Inflammatory macrophage treated with lipopolysaccharide for 1 hour (primary cell): ENCODE results near the gene ASB16.
A peak's percentile ranks its signal among the peaks of the same experiment; 100 is the strongest.

ENCODE experiments used
- DNase-seq, 2 donors: peaks; one replicate each; pipeline ENCODE4 v3.0.0-alpha.2; 2020 to 2022

The ASB16 gene

DNA sequence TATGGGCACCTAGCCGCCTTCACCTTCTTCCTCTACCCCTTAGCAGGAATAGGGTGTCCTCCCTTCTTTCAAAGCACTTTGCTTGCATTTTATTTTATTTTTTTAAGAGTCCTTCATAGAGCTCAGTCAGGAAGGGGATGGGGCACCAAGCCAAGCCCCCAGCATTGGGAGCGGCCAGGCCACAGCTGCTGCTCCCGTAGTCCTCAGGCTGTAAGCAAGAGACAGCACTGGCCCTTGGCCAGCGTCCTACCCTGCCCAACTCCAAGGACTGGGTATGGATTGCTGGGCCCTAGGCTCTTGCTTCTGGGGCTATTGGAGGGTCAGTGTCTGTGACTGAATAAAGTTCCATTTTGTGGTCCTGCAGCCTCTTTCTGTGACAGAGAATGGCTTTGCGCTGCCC, 20.9 kb downstream of the ASB16 start:
- DNase-seq, result no peak

DNA sequence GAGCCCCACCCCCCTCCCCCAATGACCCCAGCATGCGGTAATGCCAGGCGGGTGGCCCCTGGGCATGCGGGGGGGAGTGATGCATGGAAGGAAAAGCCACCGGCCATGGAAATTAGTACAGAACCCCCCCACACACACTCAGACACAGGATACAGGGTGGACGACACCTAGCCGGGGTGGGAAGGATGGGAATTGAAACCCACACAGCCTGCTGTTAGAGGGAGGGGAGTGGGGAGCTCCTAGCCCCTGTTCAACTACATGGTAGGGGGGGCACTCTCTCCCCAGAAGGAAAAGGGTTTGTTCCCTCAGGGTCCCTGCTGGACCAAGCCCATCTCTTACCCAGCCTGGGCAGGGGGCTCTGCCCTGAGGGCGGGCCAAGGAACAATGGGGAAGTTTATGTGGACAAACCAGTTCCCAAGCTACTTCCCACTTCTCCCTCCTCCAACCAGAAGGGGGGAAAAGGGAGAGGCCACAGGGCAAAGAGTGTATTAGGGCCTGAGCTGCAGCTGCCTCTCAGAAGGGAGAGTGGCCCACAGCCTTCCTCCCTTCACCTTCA, 21.5 kb downstream of the ASB16 start:
- peak; percentile 21 to 28 for DNase-seq

DNA sequence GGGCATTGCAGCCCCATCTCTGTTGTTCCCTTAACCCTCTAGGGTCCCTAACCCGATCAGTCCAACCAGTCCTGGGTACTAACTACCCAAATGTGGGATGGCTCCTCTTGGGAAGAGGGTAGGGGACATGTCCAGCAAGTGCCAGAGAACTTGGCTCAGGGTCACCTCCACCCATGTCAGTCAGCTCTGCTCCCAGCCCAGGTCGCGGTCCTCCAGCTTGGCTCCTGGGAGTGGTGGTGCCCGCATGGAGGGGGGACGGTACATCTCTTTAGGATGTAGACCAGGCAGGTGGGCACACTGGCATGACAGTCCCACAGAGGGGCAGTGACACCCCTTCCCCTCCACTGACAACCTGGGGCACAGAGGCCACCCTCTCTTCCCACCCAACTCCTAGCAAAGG, 22.2 kb downstream of the ASB16 start:
- DNase-seq, result no peak

DNA sequence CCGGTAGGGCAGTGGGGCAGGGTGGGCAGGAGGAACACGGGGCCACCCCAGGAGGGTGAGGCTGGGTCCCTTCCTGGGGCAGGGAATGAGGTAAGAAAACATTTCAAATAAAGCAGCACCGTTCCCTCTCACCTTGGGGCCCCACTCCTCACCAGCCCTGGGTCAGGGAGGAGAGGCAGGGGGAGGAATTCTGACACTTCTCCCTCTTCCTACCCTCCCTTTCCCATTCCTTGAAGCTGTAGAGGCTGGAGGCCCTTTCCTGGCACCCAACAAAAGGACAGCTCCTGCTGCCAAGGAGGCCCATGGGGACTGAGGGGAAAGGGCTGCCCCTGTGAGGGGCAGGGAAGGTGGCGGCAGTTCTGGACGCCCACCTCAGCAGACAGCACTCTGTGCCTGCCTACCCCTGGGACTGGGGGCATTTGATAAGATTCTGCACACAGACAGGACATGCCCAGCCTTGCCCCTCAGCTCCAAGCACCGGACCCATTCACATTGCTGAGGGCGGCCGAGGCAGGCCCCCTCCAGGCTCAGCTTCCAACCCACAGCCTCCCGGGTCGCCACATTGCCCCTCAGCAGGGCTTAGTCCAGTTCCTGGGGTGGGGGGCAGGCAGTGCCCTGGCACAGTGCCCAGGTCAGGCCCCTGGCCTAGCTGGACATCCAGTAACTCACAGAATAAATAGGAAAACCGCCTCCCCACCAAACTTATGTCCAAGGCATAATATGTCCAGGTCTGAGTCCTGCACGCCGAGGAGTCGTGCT, 23.0 kb downstream of the ASB16 start:
- no peak for DNase-seq

DNA sequence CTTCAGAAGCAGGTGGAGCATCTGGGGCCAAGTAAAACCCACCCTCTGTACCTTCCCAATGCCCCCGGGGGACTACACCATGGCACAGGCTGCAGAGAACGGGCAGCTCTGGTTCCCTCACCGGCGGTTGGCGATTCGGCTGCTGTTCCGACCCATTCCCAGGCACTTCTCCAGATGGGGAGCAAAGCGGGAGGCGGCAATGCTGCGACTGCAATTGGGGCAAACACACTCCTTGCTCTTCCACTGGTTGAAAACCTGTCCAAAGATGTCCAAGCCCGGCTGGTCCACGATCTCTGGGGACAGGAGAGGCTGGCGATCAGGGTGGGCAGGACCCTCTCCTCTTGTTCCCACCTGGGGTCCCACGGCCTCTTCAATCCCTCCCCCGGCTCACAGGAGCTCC, 26.6 kb downstream of the ASB16 start:
- no peak for DNase-seq

DNA sequence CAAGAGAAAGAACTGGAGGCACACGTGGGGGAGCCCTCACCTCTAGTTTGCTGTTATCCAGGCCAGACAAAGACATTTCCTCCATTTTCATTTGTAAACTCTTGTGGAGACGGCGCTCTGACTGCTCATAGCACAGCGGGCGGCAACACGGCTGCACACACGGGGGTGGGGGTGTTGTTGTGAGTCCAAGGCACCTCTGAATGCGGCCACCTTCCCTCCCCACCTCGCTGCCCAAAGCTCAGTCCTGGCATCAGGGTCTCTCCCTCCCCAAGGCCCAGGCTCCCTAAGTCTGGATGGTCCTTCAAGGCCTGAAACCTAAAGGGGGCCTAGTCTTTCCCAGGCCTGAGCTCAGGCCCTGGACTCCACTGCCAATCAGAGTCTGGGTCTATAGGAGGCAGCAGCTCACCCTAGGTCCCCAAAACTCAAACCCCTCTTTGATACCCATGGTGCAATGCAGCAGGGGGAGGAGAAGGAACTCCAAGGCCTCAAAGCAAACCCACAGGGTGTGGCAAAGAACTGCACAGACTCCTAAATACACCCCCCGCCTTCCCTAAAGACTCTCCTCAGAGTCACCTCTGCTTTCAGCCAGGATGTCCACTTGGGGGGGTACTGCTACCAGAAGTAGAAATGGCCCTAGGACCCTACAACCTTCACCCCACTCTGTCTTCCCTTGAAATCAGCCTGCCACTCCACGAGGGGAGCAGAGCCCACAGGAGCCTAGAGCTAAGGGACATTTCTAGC, 27.6 kb downstream of the ASB16 start:
- DNase-seq, result peak; percentile 54 to 63

DNA sequence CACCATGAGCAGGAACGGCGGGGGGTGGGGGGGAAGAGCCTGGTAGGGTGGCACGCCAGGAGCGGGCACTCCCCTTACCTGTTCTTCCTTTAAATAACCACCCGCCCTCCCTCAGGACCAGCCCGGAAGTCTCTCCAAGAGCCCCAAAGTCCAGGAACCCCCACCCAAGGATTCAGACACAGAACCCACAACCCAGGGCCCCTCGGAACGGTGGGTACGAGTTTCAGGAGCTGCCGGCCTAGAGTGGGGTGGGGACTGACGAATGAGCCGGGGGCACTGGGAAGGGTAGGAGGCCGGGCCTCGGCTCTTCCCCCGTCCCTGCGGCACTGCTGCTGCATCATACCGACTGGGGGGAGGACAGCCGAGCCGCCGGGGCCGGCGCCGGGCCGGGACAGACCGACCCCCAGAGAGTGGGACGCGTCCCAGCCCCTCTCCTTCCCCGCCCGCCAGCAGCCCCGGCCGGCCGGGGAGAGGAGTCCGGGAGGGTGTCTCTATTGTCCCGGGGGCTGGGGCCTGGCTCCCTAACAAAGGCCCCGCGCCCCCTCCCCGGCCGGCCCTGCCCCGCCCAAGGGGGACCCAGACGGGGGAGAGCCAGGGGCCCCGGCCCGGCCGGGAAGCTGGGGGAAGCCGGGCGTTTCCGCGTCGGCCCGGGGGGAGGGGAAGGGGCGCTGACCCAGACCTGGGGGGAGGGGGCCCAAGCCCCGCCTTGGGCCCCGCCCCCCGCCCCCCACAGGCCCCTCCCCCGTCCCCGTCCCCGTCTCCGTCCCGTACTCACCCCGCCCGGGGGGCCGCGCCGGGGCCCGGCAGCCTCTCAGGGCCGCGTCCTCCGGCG, 28.4 kb downstream of the ASB16 start:
- peak in 1 of 2 donors; percentile 27 for DNase-seq

DNA sequence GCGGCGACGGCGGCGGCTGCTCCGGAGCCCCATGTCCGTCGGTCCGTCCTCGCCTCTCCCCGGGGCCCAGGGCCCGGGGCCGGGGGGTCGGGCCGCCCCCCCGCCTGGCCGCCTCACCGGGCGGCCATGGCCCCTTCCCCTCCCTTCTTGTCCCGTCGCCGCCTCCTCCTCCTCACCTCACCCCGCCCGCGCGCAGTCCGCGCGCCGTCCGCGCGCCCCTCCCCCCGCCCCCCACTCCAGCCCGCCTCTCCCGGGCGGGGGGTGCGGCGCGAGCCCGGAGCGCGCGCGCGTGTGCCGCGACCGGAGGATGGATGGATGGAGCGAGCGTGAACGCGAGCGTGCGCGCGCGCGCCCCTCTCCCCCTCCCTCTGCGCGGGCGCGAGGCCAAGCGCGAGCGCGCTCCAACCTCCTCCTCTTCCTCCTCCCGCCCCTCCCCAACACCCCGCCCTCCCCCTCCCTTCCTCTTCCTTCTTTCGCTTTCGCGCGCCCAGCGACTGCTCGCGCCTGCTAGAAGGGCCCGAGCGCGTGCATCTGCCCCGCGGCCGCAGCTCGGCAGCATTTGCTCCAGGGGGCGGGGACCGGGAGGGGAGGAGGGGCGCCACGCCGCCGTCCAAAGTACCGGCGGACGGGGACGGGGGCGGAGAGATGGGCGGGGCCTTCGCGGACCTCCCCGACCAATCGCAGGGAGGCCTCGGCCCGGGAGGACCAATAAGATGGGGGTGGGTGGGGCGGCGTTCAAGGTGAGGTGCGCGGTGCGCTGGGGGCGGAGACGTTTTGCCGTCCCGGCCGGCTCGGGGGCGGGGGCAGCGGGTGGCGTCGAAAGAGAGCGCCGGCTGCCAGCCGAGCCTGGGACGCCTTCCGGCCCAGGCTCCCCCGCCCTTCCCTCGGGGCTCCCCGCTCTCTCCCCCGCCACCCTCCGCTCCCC, 29.3 kb downstream of the ASB16 start, which contains the start of gene ATXN7L3:
Gene ATXN7L3, minus strand, starts transcription at position 332 of the 925 bp plus-strand sequence. CDS start 1,814 bp downstream, outside the sequence.
- DNase-seq, result peak; percentile 96 to 97

DNA sequence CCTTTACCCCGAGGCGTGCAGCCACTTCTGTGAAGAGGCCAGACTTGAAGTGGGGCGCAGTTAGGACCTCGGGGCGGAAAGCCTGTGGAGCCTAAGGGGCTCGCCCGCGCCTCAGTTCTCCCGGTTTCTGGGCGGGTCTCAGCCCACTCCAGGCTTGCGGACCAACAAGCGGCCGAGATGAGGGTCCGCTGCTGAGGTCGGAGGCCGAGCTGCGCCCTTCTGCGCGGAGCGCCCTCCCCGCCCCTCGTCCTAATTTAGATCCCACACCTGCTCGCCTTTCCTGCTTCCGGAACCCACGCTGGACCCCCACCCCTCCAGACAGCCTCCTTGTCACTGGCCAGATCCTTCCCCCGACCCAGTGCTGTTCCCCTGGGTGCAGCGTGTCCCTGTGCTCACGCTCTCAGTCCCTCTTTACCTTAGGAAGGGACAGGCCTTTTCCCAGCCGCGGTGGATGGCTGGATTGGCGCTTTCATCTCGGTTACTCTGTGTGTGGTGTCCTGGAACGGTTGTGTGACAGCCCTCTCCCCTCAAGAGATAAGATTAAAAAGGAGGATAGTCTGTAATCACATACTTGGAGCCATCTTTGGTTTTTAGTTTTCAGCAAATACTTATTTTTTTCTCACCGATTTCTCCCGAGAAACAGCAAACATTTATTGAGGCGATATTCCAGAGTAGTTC, 30.1 kb downstream of the ASB16 start:
- no peak for DNase-seq

DNA sequence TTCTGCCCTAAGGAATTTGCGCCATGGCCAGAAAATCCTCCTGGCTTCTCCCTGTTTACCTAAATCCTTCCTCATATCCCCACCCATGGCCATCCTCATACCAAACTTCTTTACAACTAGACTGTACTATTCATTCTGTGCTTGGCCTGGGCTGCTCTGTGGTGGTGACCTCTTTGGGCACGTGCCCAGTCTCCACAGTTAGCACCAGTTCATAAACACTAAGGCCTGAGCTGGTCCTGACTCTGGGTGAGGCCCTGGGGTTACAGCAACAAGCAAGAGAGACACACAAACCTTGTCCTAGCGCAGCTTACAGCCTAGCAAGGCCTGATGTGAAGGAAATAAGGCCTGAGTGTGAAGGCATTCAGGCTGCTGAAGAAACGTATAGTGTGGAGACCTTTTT, 32.3 kb downstream of the ASB16 start:
- no peak for DNase-seq

DNA sequence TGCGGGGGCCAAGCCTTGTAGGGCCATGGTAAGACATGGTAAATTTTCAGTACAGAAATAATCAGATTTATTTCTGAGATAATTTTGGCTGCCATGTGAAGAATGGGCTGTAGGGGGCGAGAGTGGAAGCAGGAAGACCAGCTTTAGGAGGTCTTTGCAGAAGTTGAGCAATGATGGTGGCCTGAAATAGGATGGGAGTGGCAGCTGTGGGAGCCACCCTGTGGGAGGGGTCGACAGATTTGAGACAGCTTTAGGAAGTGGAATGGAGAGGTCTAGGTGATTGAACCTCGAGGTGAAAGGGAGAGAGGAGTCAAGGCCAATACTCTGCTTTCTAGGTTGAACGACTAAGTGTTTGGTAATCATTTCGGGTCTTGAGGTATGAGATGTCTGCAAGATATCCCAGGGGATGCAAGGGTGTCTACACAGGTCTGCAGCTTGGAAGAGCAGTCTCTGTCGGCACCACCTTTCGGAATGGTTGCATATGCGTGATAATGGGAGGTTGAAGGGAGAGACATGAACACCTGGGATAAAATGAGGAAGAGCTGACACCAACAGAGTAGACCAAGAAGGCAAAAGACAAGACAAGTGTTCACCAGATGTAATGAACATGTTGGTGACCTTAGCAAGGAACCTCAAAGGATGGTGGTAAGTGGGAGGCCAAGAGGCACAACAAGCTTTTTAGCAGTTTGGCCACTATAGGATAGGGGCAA, 33.4 kb downstream of the ASB16 start:
- peak; percentile 57 to 78 for DNase-seq

DNA sequence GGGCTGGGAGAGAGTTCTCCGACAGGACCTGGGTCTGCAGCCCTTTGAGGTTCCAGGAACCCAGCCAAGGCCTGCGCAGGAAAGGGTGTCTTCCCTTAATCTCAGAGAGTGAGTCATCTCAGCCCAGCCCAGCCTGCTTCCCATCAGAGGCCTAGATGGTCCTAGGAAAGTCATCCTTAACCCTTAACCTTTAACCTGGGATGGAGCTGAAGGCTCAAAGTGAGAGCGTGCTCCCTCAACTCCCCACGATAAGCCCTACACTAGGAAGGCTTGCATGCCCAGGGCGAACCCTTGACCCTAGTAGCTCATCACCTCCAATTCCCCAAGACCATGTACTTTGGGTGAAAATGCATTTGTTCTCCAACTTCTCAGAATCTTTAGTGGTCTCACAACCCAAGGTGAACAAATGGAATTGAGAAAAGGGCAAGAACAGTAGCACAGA, 34.0 kb downstream of the ASB16 start:
- DNase-seq, result no peak

DNA sequence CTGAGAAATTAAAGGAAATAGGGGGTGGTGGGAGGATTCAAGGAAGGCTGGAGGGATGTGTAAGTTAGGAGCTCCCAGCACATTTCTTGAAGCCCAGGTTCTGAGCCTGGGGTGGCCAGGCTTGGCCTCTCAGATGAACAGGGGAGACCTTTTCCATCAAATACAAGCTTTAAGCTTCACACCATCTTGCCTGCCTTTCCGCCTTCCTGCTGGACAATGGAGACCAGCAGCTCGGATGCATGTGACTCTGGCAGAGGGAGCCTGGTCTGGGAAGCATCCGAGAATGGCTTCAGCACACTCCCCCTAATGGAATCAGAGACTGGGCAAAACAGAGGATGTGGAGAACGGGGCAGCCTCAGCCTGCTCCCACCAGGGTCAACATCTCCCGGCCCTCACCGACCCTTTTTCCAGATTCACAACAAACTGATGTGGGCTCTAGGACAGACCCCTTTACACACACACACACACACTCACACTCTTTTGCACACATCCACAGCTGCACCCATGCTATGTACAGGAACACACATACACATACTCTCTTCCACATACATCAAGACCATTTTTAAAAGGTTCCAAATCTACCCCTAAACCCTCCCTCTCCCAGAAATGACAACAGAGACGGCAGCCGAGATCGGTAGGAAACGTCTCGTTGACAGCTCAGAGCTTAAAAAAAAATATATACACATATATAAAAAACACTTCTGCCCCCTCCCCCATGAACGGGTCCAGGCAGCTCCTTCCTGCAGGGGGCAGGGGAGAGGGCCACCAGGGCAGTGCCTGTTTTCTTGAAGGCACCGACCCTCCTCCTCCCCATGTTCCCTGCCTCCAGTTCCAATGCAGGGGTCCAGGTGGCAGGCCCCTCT, 35.7 kb downstream of the ASB16 start:
- DNase-seq, result no peak

DNA sequence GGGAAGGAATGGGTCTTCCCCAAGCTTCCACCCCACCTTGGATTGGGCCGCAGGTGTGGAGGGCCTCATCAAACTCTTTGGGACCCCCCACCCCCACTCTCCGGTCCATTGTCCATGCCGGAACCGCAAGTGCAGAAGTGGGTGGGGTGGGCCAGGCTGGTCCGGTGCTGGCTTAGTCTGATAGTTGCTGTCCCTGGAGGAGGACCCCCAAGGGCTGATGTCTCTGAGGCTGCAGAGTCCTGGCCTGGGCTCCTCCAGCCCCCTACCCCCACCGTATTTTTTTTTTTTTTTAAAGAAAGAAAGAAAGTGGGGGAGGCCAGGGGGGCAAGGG, 36.3 kb downstream of the ASB16 start:
- DNase-seq, result no peak

DNA sequence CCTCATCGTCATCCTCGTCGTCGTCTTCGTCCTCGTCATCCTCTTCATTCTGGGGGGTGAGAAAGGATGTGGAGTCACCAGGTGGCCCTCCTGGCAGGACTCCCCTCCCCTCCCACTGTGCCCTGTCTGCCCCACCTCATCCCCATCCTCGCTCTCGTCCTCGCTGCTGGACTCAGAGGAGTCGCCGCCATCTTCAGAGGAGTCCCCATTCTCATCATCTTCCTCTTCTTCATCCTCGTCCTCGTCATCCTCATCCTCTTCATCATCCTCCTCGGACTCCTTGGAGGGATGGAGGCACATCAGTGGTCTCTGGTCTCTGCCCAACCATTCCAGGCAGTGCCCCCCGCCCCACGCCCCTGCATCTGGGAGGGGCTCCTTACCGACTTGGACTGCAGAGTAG, 36.8 kb downstream of the ASB16 start:
- no peak for DNase-seq

DNA sequence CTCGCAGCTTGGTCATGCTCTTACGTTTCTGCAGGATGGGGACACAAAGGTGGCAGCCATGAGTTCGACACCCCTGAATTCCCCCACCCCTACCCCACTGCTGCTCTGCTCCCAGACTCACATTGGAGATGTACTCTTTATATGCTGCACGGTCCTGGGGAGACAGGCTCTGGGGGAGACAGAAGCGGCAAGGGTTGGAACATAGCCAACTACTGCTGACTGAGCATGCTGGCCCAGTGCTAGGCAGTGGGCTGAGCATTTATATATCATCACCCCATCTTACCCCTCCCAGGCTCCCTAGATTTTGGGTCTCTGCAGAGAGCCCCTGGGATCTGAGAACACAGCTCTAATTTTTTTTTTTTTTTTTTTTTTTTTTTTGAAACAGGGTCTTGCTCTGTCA, 37.2 kb downstream of the ASB16 start:
- no peak for DNase-seq

DNA sequence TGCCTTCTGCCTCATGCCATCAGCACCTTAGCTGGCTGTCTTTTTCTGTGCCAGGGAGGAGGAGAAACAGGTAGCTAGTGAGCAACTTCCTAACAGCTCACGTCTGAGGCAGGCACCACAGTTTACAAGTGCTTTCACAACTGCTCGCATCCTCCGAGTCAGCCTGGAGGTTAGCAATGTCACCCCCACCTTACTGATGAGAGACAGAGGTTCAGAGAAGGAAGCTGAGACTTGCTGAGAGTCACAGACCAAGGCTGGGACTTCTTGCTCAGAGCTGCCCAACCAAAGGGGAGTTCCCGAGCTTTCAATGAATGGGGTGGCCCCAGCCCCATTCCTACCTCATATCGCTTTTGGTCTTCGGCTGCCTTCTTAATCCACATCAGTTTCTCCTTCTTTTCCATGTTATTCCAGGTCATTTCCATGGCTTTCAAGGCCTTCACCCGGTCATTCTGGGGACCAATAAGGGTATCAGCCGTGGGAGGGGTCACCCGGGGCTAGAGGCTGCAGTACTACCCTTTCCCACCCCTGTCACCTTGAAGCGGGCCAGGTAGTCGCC, 39.4 kb downstream of the ASB16 start:
- peak in 1 of 2 donors; percentile 47 for DNase-seq

DNA sequence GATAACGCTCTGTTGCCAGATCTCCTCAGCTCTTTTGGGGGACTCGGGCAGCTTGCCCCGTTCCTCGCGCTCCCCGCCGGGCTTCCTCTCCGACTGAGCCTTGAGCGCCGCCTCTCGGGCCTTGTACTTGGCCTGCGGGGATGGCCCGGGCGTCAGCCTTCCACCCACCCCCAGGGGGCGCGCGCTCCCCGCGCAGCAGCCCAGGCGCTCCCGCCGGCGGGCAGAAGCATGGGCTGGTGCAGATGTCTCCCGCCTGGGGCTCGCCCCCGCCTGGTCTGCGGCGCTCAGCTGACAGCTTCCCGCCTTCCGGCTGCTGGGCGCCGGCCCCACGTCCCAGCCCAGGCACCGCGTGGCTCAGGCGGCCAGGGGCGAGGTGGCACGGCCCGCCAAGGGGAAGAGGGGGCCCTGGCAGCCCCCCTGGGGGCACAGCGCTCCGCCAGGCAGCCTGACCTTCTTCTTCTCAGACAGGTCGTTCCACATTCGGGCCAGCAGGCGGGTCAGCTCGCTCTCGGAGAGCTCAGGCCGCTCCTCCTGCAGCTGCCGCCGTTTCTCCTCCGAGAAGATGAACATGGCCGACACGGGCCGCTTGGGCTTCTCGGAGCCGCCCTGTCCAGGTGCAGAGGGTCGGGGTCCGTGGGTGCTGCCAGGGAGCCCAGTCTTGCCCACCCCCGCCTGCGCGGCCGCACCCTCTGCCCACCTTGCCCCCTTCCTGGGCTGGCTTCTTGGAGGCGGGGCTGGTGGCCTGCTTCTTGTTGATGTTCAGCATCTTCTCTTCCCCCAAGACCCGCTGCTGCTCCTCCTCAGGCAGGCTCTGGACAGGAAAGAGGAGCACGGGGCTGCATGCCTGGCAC, 40.1 kb downstream of the ASB16 start:
- peak; percentile 86 to 93 for DNase-seq
